Transverse colon (tissue), 4 donors: ENCODE results near the gene IFI27. TPM values are rescaled to one million over a fixed set of nuclear protein-coding genes. Genes with fewer than 3 reads are reported as not detected.

ENCODE experiments used
- DNase-seq: peaks from one replicate; pipeline ENCODE4 v3.0.0-alpha.2; 2019
- H3K27ac ChIP-seq, 4 donors: fragments of 200-600 bp; sonication (generic); 2 replicates each; pipeline ENCODE4 v1.5.1; 2016 to 2018; ENCODE audit warnings: inconsistent platforms in 4 of 4
- H3K27me3 ChIP-seq: fragments of 200-600 bp; sonication (generic); 2 replicates; pipeline ENCODE4 v1.5.1; 2017; ENCODE audit warnings: inconsistent platforms
- H3K36me3 ChIP-seq, 4 donors: fragments of 200-600 bp; sonication (generic); 2 replicates each; pipeline ENCODE4 v1.5.1; 2017 to 2019; ENCODE audit warnings: inconsistent platforms in 4 of 4
- H3K4me1 ChIP-seq, 4 donors: fragments of 200-600 bp; sonication (generic); 2 replicates each; pipeline ENCODE4 v1.5.1; 2017 to 2020; ENCODE audit warnings: inconsistent platforms in 4 of 4
- H3K4me3 ChIP-seq, 4 donors: fragments of 200-600 bp; sonication (generic); 1 replicate in 1 of 4; 2 replicates in 3 of 4; pipeline versions ENCODE4 v1.5.1 to v1.6.1; 2017 to 2019; ENCODE audit warnings: inconsistent platforms in 4 of 4
- H3K9me3 ChIP-seq, 2 donors: fragments of 200-600 bp; sonication (generic); 2 replicates each; pipeline ENCODE4 v1.5.1; 2017 to 2019; ENCODE audit warnings: inconsistent platforms in 2 of 2
- CTCF ChIP-seq, 5 experiments: fragments of 200-600 bp in 3 of 5; fragments of 450-650 bp in 2 of 5; sonication (generic) in 3 of 5; IDR thresholded peaks; 1 replicate in 2 of 5; 2 replicates in 3 of 5; pipeline ENCODE4 v1.5.1; 2016 to 2017; ENCODE audit warnings: antibody characterized with exemption in 5 of 5, inconsistent platforms in 3 of 5, mild to moderate bottlenecking in 2 of 5, moderate library complexity in 1 of 5
- EP300 ChIP-seq: sonication (generic); formaldehyde crosslinking; IDR thresholded peaks from one replicate; pipeline ENCODE4 v1.6.1; 2017; ENCODE audit warnings: antibody characterized with exemption, low read depth
- POLR2A ChIP-seq: fragments of 450-650 bp; IDR thresholded peaks from one replicate; pipeline ENCODE4 v1.6.1; 2016; ENCODE audit warnings: antibody characterized with exemption, mild to moderate bottlenecking, moderate library complexity
- POLR2AphosphoS5 ChIP-seq, 3 donors: sonication (generic); formaldehyde crosslinking; IDR thresholded peaks; one replicate each; pipeline ENCODE4 v1.6.1; 2016; ENCODE audit warnings: antibody characterized with exemption in 3 of 3
- WGBS, 2 donors: methylation state at CpG; one replicate each; pipeline ENCODE4 v1.1.5; 2018; ENCODE audit warnings: low coverage in 1 of 2; 5-methylcytosine and 5-hydroxymethylcytosine counted together
- in situ Hi-C, 4 donors: fragments of 200-750 bp; cut with MboI; loops; one replicate each; pipeline versions ENCODE4 v1.15.0 to v1.15.1; 2017; ENCODE audit warnings: low sequenced_read_pairs in 3 of 4, low pct_ligation_motif_present in 1 of 4, low pct_unique_long_range_greater_than_20kb in 1 of 4
- intact Hi-C: fragments of 100-400 bp; cut with DNase I; formaldehyde crosslinking; loops from one replicate; pipeline ENCODE4 v1.15.1; 2023; ENCODE audit warnings: low total_unique reads
- total RNA-seq, 4 donors: library from RNA; depleted of rRNA; stranded (reverse); fragments of >200 nt; gene quantifications; one replicate each; pipeline ENCODE4 v1.1.0, GENCODE V29; 2016

Gene IFI27
- total RNA-seq, 4 donors from 2014 or later, result 124 to 1,625 (median 472) TPM

- 74 to 86% methylated on average over 1 to 3 of the region's 3 CpGs for WGBS, 2 donors
- TF ChIP-seq EP300 (no peak), POLR2A (no peak), CTCF (IDR thresholded peaks at IDR 0.05) (no peak)
- no peak overlapping the region for H3K27ac ChIP-seq
Observed at GRCh38 chr14:94142247-94142646, 31.7 kb downstream of the IFI27 start.

GRCh38 chr14:94142836-94143235 lies 32.3 kb downstream of the IFI27 start:
- no peak overlapping the region for H3K27ac ChIP-seq
- DNase-seq, result no peak
- in situ Hi-C loops, result no loop called here
- no peaks in the 10 kb centered on the region for H3K27me3 ChIP-seq
- whole genome bisulfite sequencing, 2 donors, result 67 to 81% methylated on average over 1 of the region's 1 CpG
- TF ChIP-seq POLR2AphosphoS5 (IDR thresholded peaks at IDR 0.05) (no peak), EP300 (no peak), CTCF (IDR thresholded peaks at IDR 0.05) (no peak), POLR2A (no peak)
- no peaks in the 10 kb centered on the region for H3K9me3 ChIP-seq
- H3K36me3 ChIP-seq, result no peaks in the 10 kb centered on the region
- no peak overlapping the region for H3K4me3 ChIP-seq
- no peaks in the 10 kb centered on the region for H3K4me1 ChIP-seq
- intact Hi-C loops, result no loop called here

More at GRCh38 chr14:94142247-94142646, 31.7 kb downstream of the IFI27 start:
- Histone ChIP-seq H3K27me3 (no peaks in the 10 kb centered on the region), H3K4me1 (no peaks in the 10 kb centered on the region), H3K4me3 (no peak overlapping the region), H3K36me3 (no peaks in the 10 kb centered on the region), H3K9me3 (no peaks in the 10 kb centered on the region)
- DNase-seq, result no peak
- in situ Hi-C loops, result no loop called here
- intact Hi-C loops, result no loop called here

- in situ Hi-C loops (no loop called here), intact Hi-C loops (no loop called here)
- Histone ChIP-seq H3K36me3 (no peaks in the 10 kb centered on the region), H3K27me3 (no peaks in the 10 kb centered on the region), H3K27ac (no peak overlapping the region), H3K4me1 (no peaks in the 10 kb centered on the region), H3K9me3 (no peaks in the 10 kb centered on the region), H3K4me3 (no peak overlapping the region)
- DNase-seq, result no peak
- no peak for TF ChIP-seq EP300
- no peak for TF ChIP-seq POLR2AphosphoS5 (IDR thresholded peaks at IDR 0.05)
- WGBS, 2 donors, result 67 to 100% methylated on average over 1 to 3 of the region's 3 CpGs
Observed at GRCh38 chr14:94143239-94143638, 32.7 kb downstream of the IFI27 start.

- H3K27me3 ChIP-seq, result no peaks in the 10 kb centered on the region
- H3K4me1 ChIP-seq, result no peaks in the 10 kb centered on the region
- no peaks in the 10 kb centered on the region for H3K36me3 ChIP-seq
- no peak for TF ChIP-seq POLR2A
- no peak for TF ChIP-seq POLR2AphosphoS5 (IDR thresholded peaks at IDR 0.05)
- no peak for TF ChIP-seq EP300
- no peak for TF ChIP-seq CTCF (IDR thresholded peaks at IDR 0.05)
- intact Hi-C loops, result no loop called here
- WGBS, 2 donors, result 84 to 100% methylated on average over 2 to 4 of the region's 4 CpGs
- no peak for DNase-seq
- in situ Hi-C loops, result no loop called here
- H3K4me3 ChIP-seq, result no peak overlapping the region
- H3K27ac ChIP-seq, result no peak overlapping the region
- no peaks in the 10 kb centered on the region for H3K9me3 ChIP-seq
Observed at GRCh38 chr14:94143711-94144110, 33.2 kb downstream of the IFI27 start.

- no peak for DNase-seq
- intact Hi-C loops, result no loop called here
- Histone ChIP-seq H3K27ac (no peak overlapping the region), H3K4me1 (no peaks in the 10 kb centered on the region), H3K9me3 (no peaks in the 10 kb centered on the region), H3K4me3 (no peak overlapping the region), H3K36me3 (no peaks in the 10 kb centered on the region), H3K27me3 (no peaks in the 10 kb centered on the region)
- TF ChIP-seq EP300, result no peak
- TF ChIP-seq CTCF (IDR thresholded peaks at IDR 0.05), result no peak
- TF ChIP-seq POLR2A, result no peak
- TF ChIP-seq POLR2AphosphoS5 (IDR thresholded peaks at IDR 0.05), result no peak
- WGBS, 2 donors, result 83% methylated on average over 1 of the region's 1 CpG; no CpG with 5 or more reads in 1 of the 2 donors
- in situ Hi-C loops, result no loop called here
Observed at GRCh38 chr14:94144765-94145164, 34.2 kb downstream of the IFI27 start.
